ENCODE results near the gene ENG.
"Not testable (repeated sequence)": the region's sequence is repeated elsewhere in the genome, so short reads cannot be mapped to it uniquely, and the experiment has no call there.

Gene ENG

DNA sequence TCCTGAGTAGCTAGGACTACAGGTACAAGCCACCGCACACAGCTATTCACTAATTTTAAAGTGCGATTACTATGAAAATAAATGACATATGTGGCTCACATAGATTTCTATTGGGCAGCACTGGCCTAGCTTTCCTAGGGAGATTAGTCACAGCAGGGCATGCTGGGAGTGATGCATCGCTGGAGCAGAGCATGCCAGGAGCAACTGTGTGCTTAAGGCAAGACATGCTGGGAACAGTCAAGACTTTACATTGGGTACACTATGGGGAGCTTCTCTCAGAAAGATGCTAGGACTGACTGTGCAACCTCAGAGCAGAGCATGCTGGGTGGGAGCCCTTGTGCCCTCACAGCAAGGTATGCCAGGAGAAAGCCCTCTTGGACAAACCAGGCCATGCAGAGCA is 35.6 kb upstream of the ENG start:
- no peak for FAIRE-seq
- no peak for DNase-seq (ENCODE audit: insufficient read length)
- no peak for TF ChIP-seq POLR2AphosphoS5 (IDR thresholded peaks at IDR 0.05; ENCODE audit: low read depth, low read length)
- TF ChIP-seq POLR2A (IDR thresholded peaks at IDR 0.05; ENCODE audit: low read depth, low read length): no peak
- TF ChIP-seq TAF1 (IDR thresholded peaks at IDR 0.05; ENCODE audit: borderline replicate concordance, low read depth, low read length): no peak

DNA sequence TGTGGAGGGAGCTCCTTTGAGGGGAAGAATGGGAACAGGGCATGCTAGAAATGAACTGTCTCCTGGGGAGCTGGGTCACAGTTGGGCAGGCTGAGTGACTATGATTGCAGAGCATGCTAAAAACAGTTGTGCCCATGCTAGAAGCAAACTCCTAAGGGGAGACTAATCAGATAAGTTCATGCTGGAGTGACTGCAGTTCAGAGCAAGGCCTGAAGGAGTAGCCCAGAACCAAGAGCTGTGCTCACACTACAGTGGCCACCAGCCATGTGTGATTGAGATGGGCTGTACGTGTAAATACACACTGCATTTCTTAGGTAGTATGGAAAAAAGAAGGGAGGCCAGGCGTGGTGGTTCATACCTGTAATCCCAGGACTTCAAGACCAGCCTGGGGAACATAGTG is 33.3 kb upstream of the ENG start:
- no peak for FAIRE-seq
- TF ChIP-seq POLR2AphosphoS5 (IDR thresholded peaks at IDR 0.05; ENCODE audit: low read depth, low read length) (no peak), TAF1 (IDR thresholded peaks at IDR 0.05; ENCODE audit: borderline replicate concordance, low read depth, low read length) (no peak), POLR2A (IDR thresholded peaks at IDR 0.05; ENCODE audit: low read depth, low read length) (no peak)
- no peak for DNase-seq (ENCODE audit: insufficient read length)

- FAIRE-seq: no peak
- TF ChIP-seq TAF1 (IDR thresholded peaks at IDR 0.05; ENCODE audit: borderline replicate concordance, low read depth, low read length): no peak
- no peak for TF ChIP-seq POLR2AphosphoS5 (IDR thresholded peaks at IDR 0.05; ENCODE audit: low read depth, low read length)
- no peak for TF ChIP-seq POLR2A (IDR thresholded peaks at IDR 0.05; ENCODE audit: low read depth, low read length)
- DNase-seq (ENCODE audit: insufficient read length): no peak
These were observed 32.0 kb upstream of the ENG start for GRCh38 chr9:127886401-127886972.

- no peak for DNase-seq (ENCODE audit: insufficient read length)
These were observed 31.2 kb upstream of the ENG start for GRCh38 chr9:127885508-127886281.

GRCh38 chr9:127884976-127885490 is 30.6 kb upstream of the ENG start:
- DNase-seq (ENCODE audit: insufficient read length) (no peak), FAIRE-seq (peak; percentile 78)
- TF ChIP-seq POLR2AphosphoS5 (IDR thresholded peaks at IDR 0.05; ENCODE audit: low read depth, low read length) (no peak), POLR2A (IDR thresholded peaks at IDR 0.05; ENCODE audit: low read depth, low read length) (no peak), TAF1 (IDR thresholded peaks at IDR 0.05; ENCODE audit: borderline replicate concordance, low read depth, low read length) (no peak)

More at GRCh38 chr9:127885508-127886281, 31.2 kb upstream of the ENG start:
- TF ChIP-seq POLR2A (IDR thresholded peaks at IDR 0.05; ENCODE audit: low read depth, low read length): no peak; the same call in 1 of the 2 replicates
- no peak for TF ChIP-seq TAF1 (IDR thresholded peaks at IDR 0.05; ENCODE audit: borderline replicate concordance, low read depth, low read length)
- TF ChIP-seq POLR2AphosphoS5 (IDR thresholded peaks at IDR 0.05; ENCODE audit: low read depth, low read length): no peak
- FAIRE-seq: no peak

DNA sequence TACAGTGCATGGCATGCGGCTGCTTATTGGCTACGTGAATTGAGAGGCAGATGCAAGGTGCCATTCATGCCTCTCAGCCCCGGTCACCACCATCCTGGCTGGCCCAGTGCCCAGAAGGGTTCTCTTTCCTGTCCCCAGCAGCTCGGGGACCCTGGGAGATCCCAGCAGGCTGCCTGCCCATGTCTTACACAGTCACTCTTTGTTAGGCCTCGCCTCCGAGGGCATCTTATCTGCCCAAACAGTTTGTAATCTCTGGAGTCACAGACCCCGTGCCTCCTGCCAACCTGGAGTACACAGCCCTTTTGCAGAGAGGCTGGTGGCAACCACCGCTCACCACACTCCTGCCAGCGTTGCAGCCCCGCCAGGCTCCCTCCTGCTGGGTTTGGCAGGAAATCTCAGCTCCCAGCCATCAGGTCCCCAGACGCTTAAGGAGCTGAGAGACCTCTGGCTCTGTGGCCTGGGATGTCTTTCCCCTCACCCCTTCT is 30.0 kb upstream of the ENG start:
- peak; percentile 21 for FAIRE-seq
- TF ChIP-seq TAF1 (IDR thresholded peaks at IDR 0.05; ENCODE audit: borderline replicate concordance, low read depth, low read length): no peak
- TF ChIP-seq POLR2AphosphoS5 (IDR thresholded peaks at IDR 0.05; ENCODE audit: low read depth, low read length): no peak
- TF ChIP-seq POLR2A (IDR thresholded peaks at IDR 0.05; ENCODE audit: low read depth, low read length): no peak
- DNase-seq (ENCODE audit: insufficient read length): no peak

- TF ChIP-seq TAF1 (IDR thresholded peaks at IDR 0.05; ENCODE audit: borderline replicate concordance, low read depth, low read length) (no peak), POLR2AphosphoS5 (IDR thresholded peaks at IDR 0.05; ENCODE audit: low read depth, low read length) (no peak), POLR2A (IDR thresholded peaks at IDR 0.05; ENCODE audit: low read depth, low read length) (no peak)
- FAIRE-seq: no peak
- no peak for DNase-seq (ENCODE audit: insufficient read length)
These were observed 29.5 kb upstream of the ENG start for GRCh38 chr9:127883959-127884358.

- DNase-seq (ENCODE audit: insufficient read length); FAIRE-seq: not testable (repeated sequence)
These were observed 27.3 kb upstream of the ENG start for GRCh38 chr9:127881715-127882114.

GRCh38 chr9:127880143-127880542 is 25.7 kb upstream of the ENG start:
- DNase-seq (ENCODE audit: insufficient read length): no peak
- FAIRE-seq: no peak
- TF ChIP-seq POLR2A (IDR thresholded peaks at IDR 0.05; ENCODE audit: low read depth, low read length) (no peak), POLR2AphosphoS5 (IDR thresholded peaks at IDR 0.05; ENCODE audit: low read depth, low read length) (no peak), TAF1 (IDR thresholded peaks at IDR 0.05; ENCODE audit: borderline replicate concordance, low read depth, low read length) (no peak)

DNA sequence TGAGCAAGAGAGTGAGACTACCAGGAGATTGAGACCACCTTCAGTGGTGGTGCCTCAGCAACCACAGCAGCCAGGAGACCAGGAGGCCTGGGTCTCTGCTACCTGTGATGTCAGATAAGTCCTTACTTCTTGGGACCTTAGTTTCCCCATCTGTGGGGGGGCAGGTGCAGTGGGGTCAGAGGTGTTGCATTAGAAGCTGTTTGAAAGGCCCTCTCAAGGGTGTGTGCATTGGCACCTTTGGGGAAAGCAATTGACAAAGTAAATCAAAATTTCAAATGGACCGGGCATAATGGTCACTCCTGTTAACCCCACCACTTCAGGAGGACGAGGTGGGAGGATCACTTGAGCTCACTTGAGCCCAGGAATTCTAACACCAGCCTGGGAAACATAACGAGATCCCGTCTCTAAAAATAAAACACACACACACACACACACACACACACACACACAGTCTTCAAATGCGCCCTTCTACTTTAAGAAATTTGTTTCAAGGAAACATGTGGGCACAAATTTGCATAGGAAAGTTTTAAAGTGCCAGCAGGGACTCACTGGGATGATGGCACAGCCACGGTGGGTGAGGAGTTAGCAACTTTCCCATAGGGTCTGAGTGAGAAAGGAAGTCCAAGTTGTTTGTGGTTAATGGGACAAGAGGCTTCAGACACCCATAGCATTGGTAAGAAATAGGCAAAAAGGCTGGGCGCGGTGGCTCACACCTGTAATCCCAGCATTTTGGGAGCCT is 24.4 kb upstream of the ENG start:
- no peak for DNase-seq (ENCODE audit: insufficient read length)
- FAIRE-seq: no peak
- TF ChIP-seq POLR2A (IDR thresholded peaks at IDR 0.05; ENCODE audit: low read depth, low read length): no peak
- TF ChIP-seq POLR2AphosphoS5 (IDR thresholded peaks at IDR 0.05; ENCODE audit: low read depth, low read length): no peak
- TF ChIP-seq TAF1 (IDR thresholded peaks at IDR 0.05; ENCODE audit: borderline replicate concordance, low read depth, low read length): no peak

DNA sequence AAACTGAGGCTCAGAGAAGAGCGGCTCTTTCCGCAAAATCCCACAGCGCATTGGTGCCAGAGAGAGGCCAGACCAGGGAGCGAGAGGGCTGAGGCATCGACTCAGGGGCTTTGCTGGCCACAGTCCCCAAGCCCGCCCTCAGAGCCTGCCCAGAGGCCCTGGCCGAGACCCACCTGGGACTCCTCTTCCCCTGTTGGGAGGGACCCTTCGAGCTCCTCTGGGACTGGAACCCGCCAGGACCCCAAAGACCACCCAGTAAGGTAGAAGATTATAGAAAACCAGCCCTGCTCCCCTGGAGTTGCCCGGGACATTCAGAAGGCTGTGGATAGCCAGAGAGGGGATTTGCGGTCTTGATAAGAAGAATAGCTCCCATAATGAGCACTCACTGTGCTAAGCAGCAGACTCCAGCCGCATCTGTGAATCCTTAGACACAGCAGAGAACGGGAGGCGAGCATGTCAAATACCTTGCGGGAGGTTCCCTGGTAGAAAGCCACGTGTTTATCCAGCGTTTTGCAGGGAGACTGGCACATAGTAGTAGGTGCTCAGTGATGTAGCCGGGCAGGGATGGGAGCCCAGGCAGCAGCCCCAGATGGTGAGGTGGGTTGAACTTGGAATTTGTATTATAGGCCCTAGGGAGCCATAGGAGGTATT is 23.7 kb upstream of the ENG start:
- FAIRE-seq (no peak), DNase-seq (ENCODE audit: insufficient read length) (no peak)
- TF ChIP-seq POLR2A (IDR thresholded peaks at IDR 0.05; ENCODE audit: low read depth, low read length) (no peak), TAF1 (IDR thresholded peaks at IDR 0.05; ENCODE audit: borderline replicate concordance, low read depth, low read length) (no peak), POLR2AphosphoS5 (IDR thresholded peaks at IDR 0.05; ENCODE audit: low read depth, low read length) (no peak)
